NB4 (cell line): ENCODE data around the gene SMYD3.

ENCODE experiments used
- DNase-seq: peaks from one replicate; pipeline ENCODE4 v3.0.0; 2010; ENCODE audit warnings: low read depth
- H3K4me3 ChIP-seq: one replicate; pipeline ENCODE4 v1.5.1; 2011; ENCODE audit warnings: mild to moderate bottlenecking, low read depth, low read length, moderate library complexity
- MAX ChIP-seq: IDR thresholded peaks from 2 replicates; pipeline ENCODE4 v1.6.1; 2011; ENCODE audit warnings: low read depth, low read length
- MYC ChIP-seq: IDR thresholded peaks from 2 replicates; pipeline ENCODE4 v1.6.1; 2011; ENCODE audit warnings: low read depth, low read length
- POLR2A ChIP-seq: IDR thresholded peaks from 2 replicates; pipeline ENCODE4 v1.6.1; 2011; ENCODE audit warnings: mild to moderate bottlenecking; ENCODE audit not compliant: insufficient read length; ENCODE audit errors: extremely low read depth
- TF ChIP-seq, protein P1 (sequence below): IDR thresholded peaks from one replicate; pipeline ENCODE4 v1.5.1; 2012; ENCODE audit warnings: low read depth, low read length

The SMYD3 gene

DNA sequence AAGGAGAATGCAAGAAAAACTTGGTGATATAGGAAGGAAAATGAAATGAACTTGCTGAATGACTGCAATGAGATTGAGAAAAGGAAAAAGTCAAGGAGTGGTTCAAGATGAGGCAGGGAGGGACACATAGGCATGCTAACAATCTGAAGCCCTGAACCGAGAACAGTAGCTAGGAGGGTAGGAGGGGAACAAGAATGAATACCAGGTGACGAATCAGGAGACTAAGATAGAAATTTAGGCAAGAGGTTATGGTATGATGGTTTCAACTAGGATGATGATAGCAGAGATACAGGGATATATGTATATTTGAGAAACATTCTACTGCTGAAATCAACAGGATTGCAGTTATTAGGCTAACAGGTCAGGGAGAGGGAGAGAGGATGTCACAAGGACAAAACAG is 44.1 kb downstream of the SMYD3 start:
- no peak overlapping the region for H3K4me3 ChIP-seq
- no peak for DNase-seq
- TF ChIP-seq POLR2A (no peak), MAX (no peak), MYC (no peak)
- TF ChIP-seq, protein P1, sequence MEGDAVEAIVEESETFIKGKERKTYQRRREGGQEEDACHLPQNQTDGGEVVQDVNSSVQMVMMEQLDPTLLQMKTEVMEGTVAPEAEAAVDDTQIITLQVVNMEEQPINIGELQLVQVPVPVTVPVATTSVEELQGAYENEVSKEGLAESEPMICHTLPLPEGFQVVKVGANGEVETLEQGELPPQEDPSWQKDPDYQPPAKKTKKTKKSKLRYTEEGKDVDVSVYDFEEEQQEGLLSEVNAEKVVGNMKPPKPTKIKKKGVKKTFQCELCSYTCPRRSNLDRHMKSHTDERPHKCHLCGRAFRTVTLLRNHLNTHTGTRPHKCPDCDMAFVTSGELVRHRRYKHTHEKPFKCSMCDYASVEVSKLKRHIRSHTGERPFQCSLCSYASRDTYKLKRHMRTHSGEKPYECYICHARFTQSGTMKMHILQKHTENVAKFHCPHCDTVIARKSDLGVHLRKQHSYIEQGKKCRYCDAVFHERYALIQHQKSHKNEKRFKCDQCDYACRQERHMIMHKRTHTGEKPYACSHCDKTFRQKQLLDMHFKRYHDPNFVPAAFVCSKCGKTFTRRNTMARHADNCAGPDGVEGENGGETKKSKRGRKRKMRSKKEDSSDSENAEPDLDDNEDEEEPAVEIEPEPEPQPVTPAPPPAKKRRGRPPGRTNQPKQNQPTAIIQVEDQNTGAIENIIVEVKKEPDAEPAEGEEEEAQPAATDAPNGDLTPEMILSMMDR, result no peak

DNA sequence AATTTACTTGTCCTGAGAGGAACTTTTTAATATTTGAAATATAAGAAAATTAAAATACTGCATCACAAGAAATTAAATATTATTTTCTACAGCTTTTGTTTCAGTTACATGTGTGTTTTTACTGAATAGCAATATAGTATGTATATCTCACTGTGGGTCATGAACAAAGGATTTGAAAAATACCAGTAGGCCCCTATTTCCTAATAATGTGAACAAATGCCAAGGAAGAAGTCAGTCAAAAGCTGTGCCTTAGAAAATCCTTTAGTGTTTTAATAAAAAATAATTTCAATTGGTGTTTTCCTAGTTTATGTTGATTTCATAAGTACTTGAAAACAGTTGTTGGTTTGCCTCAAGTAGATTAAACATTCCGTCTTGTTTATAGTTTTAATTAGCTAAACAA is 46.7 kb downstream of the SMYD3 start:
- TF ChIP-seq, protein P1, result no peak
- TF ChIP-seq POLR2A (no peak), MAX (no peak), MYC (no peak)
- no peak overlapping the region for H3K4me3 ChIP-seq
- no peak for DNase-seq

GRCh38 chr1:246459221-246459620 is 47.9 kb downstream of the SMYD3 start:
- no peak overlapping the region for H3K4me3 ChIP-seq
- TF ChIP-seq MYC (no peak), MAX (no peak)
- no peak for DNase-seq

- TF ChIP-seq, protein P1, result no peak
- TF ChIP-seq MAX, result no peak
- no peak overlapping the region for H3K4me3 ChIP-seq
- no peak for DNase-seq
Measured at GRCh38 chr1:246455476-246455875, 51.6 kb downstream of the SMYD3 start.

- H3K4me3 ChIP-seq, result no peak overlapping the region
- TF ChIP-seq MYC (no peak), POLR2A (no peak), MAX (no peak)
- TF ChIP-seq, protein P1, result no peak
Measured at GRCh38 chr1:246454655-246455054, 52.4 kb downstream of the SMYD3 start.

DNA sequence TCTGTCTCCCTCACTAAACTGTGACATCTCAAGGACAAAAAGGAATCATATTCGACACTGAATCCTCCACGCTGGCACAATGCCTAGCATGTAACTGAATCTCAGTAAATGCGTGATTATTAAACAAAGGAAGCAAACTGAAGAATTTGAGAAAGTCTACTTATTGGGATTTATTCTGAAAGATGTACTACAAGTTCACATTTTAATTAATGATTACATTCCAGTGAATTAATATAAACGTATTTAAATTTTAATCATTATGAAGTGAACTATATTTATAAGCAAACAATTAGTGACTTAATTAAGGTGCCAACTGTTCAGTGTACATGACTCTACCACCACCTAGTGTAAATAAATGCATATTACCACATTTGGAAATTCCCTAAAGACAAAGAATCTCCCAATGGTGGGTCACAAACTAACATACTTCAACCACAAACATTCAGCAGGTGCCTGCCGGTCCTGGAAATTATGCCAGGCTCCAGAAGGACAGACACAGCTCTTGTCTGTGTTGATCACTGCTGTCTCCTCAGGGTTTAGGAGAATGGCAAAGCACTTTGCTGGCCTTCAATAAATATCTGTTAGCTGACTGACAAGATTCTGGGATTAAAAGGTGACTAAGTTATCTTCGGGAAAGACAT is 56.3 kb downstream of the SMYD3 start:
- peak; percentile 49 for DNase-seq
- no peak overlapping the region for H3K4me3 ChIP-seq
- TF ChIP-seq MAX (no peak), POLR2A (no peak)
- TF ChIP-seq, protein P1, result peak; percentile 28

More at GRCh38 chr1:246454655-246455054, 52.4 kb downstream of the SMYD3 start:
- no peak for DNase-seq
